Hippocampal formation (tissue), 2 donors: Measurements from ENCODE around the gene ZNF750.

Source experiments
- DNase-seq, 2 donors: peaks; one replicate each; lab custom pipeline; 2025; lab: John Stamatoyannopoulos, UW

The ZNF750 gene

GRCh38 chr17:82835122-82835521 lies 4.7 kb downstream of the ZNF750 start:
- DNase-seq, result no peak

- DNase-seq, result no peak
These were observed 6.8 kb downstream of the ZNF750 start for GRCh38 chr17:82832881-82833475.

DNA sequence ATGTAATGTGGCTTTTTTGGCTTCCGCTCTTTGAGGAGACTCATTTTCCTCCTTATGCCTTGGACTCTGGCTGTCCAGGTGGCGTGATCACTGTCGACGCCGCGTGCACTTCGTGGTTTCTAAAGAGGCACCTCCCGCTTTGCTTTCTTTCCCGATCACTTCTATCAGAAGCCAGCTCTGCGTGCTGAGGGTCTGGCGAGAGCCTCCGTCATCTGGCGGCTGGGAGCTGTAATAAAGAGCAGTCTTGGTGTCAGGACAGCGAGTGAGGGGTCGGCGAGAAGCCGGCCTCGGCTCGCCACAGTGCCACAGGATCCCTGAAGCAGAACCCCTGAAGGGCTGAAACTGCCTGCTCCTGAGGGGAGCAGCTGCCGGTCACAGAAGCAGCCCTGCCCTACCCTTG lies 7.4 kb downstream of the ZNF750 start:
- no peak for DNase-seq

- no peak for DNase-seq
These were observed 8.0 kb downstream of the ZNF750 start for GRCh38 chr17:82831818-82832200.

DNA sequence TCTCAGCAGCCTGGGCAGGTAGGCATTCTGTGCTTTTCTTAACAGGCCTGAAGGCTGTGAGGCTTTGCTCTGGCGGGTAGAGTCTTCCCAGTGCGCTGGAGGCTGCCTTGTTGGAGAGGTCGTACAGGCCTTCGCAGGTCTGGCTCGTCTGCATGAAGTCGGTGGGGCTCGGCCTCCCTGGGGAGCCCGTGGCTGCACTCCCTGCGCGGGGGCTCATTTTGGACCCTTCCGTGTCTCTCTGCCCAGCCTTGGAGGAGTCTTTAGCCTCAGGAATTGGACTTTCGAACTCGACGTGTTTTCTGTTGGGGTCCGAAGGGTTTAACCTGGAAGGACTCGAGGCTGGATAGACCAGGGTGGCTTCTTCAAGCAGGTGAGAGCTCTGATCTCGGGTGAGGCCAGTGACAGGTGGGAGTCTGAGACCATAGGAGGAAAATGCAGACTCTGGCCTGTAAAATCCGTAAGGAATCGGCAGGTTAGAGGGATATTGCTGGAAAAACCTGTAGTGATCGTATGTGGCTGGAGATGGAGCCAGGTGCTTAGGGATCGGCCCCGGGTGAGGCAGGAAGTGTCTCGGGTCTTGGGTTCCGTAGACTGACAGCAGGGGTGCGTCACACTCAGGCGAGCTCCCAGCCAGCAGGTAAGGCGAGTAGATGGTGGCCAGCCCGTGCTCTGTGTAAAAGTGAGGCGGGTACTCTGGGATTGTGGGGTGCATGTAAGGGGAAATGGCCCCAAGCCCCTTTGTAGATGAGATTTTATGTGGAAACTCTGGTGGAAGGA lies 8.6 kb downstream of the ZNF750 start:
- DNase-seq, result no peak

DNA sequence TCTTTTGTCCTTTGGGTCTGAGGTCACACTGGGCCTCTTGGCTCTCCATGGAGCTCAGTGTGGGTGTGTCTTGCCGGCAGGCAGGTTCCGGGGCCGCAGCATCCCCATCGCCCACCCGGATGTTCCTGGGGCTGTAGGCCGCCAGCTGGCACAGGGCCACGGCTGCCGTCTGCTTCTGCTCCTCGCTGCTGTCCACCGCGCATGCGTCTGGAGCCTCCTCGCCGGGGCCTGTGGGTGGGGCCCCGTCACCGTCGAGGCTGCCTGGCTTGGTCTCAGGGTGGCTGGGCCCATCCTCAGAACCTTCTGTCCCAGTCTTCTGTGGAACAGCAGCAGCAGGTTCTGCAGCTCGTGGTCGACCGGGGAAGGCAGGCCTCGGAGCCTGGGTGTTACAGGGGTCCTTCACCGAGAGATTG lies 9.6 kb downstream of the ZNF750 start:
- no peak for DNase-seq

DNA sequence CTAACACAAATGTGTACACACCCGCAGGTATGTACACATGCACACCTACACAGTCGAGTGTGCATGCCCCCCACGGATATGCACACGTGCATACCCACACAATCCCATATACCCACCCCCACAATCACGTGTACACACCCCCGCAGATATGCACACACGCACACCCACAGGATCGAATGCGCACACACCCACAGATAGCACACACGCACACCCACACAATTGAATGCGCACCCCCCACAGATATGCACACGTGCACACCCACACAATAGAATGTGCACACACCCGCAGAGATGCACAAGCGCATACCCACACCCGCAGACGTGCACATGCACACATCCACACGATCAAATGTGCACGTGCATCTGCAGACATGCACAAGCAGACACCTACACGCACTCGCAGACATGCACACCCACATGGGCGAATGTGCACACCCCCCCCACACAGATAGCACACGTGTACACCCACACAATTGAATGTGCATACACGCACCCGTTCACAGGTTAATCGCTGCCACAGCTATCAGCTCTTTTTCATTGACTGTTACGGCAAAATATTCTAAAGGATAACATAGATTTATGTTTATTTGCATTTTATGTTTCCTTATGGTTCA lies 10.8 kb downstream of the ZNF750 start:
- DNase-seq, result no peak

- DNase-seq, result no peak
These were observed 12.9 kb downstream of the ZNF750 start for GRCh38 chr17:82826956-82827355.

DNA sequence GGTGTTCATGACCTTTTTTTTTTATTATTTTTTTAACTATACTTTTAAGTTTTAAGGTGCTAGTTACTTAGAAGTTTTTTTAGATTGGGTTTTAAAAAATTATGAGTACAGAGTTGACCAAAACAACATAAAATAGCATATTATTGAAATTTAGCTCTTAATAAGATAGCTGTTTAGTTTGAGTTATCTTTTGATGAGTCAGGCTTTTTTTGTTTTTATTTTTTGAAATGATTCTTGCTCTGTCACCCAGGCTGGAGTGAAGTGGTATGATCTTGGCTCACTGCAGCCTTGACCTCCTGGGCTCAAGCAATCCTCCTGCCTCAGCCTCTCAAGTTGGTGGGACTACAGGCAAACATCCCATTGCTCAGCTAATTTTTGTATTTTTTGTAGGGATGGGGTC lies 13.6 kb downstream of the ZNF750 start:
- no peak for DNase-seq

- DNase-seq, result no peak
These were observed 14.2 kb downstream of the ZNF750 start for GRCh38 chr17:82825540-82826124.

GRCh38 chr17:82823004-82823403 lies 16.8 kb downstream of the ZNF750 start:
- DNase-seq, result no peak

DNA sequence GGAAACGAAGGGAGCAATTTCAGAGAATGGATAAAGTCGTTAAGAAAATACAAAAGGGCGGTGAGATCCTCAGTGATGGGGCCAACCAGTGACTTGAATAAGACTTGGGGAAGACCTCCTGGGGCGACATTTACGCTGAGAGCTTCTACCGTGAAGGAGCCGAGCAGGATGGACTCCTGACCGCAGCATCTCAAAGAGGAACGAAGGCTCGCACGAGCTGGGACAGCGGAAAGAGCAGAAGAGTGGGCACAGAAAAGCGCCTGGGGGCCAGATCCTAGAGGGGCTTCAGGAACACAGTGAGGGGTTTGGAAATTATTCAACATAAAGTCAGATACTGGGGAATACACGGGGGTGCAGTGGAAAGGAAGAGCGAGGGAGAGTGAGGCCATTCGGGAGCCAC lies 17.5 kb downstream of the ZNF750 start:
- no peak for DNase-seq

DNA sequence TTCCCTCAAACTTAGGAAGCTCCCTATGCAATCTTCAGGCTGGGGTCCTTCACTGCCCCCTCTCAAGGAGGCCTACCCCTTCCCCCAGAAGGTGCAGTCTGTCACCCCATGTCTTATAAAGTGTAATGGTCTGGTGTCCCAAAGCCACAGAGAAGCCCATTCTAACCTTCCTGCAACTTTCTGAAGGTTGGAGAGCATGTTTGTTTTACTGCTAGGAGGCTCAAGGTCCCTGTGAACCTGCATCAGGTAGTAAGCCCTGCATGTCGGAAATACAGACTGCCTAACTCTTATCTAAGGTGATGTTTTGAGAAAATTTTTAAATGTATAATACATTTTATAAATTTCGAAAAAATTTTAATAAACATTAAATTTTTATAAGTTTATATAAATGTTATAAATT lies 18.3 kb downstream of the ZNF750 start:
- DNase-seq, result no peak

DNA sequence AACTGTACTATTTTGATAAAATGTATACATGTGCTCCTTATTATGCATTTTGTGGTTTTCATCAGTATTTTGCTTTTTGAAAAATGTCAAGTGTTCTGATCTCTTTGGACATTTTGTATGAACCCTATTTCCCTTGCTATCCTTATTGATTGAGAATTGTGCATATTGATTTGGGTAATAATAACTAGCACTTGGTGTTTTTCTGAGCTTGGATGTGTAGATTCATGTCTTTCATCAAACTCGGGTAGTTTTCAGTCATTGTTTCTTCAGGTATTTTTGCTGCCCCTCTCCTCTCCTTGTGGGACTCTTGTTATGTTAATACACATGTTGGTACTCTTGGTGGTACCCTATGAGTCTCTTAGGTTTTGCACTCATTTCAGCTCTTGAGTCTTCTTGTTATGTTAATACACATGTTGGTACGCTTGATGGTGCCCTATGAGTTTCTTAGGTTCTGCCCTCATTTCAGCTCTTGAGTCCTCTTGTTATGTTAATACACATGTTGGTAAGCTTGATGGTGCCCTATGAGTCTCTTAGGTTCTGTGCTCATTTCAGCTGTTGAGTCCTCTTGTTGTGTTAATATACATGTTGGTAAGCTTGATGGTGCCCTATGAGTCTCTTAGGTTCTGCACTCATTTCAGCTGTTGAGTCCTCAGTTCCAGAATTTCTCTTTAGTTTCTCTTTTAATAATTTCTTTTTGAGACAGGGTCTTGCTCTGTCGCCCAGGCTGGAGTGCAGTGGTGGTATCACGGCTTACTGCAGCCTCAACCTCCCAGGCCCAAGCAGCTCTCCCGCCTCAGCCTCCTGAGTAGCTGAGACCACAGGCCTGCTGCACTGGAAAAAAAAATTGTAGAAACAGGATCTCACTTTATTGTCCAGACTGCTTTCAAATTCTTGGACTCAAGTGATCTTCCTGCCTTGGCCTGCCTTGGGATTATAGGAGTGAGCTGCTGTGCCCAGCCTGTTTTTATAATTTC lies 19.3 kb downstream of the ZNF750 start:
- no peak for DNase-seq

- DNase-seq, result no peak
These were observed 21.9 kb downstream of the ZNF750 start for GRCh38 chr17:82817947-82818346.

GRCh38 chr17:82816358-82816757 lies 23.5 kb downstream of the ZNF750 start:
- DNase-seq, result no peak

DNA sequence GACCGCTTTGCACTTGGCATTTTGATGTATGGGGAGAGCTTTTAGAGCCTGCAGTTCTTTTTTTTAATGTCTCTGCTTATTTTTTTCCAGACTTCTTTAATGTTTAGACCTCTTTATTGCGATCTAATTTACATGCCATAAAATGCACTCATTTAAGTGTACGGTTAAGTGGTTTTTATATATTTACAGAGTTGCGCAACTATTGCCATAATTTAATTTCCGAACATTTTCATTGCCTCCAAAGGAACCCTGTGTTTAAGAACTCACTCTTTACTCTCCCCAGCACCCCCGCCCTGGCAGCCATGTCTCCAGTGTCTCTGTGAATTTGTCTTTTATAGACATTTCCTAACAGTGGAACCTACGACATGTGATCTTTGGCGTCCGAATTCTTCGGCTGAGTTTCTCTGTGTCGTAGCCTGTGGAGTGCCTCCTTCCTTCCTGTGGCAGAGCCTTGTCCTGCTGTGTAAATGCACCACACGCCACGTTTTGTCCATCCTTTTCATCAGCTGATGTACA lies 24.0 kb downstream of the ZNF750 start:
- DNase-seq, result no peak

DNA sequence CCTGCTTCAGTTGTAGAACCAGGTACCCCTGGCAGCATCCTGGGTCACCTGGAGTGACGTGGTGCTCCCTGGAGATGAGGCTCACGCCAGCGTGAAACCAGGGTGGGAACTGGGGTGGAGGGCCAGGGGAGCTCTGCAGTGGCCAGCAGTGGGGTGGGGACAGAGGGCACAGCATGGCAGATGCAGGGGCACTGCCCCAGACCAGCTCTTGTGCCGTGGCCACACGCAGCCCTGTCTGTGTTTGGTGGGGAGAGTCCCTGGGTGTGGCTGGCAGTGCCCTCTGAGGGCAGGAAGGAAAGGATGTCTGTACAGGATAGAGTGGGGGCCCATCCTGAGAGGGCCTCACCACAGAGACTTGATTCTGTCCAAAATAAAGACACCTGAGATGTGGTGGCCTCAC lies 24.5 kb downstream of the ZNF750 start:
- no peak for DNase-seq

GRCh38 chr17:82814834-82815233 lies 25.0 kb downstream of the ZNF750 start:
- DNase-seq, result no peak

- DNase-seq, result no peak
These were observed 26.3 kb downstream of the ZNF750 start for GRCh38 chr17:82813299-82814051.

DNA sequence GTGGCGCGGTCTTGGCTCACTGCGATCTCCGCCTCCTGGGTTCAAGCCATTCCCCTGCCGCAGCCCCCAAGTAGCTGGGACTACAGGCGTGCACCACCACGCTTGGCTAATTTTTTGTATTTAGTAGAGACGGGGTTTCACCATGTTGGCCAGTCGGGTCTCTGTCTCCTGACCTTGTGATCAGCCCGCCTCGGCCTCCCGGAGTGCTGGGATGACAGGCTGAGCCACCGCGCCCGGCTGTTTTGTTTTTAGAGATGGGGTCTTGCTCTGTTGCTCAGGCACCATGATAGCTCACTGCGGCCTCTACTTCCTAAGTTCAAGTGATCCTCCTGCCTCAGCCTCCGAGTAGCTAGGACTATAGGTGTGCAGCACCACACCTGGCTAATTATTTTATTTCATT lies 27.2 kb downstream of the ZNF750 start:
- DNase-seq, result no peak
